Testis (tissue), 2 donors: ENCODE measurements around the gene IL17RB.

Source experiments
- CTCF ChIP-seq, 3 experiments: fragments of 450-650 bp in 2 of 3; fragments of 200-600 bp in 1 of 3; sonication (generic) in 1 of 3; IDR thresholded peaks; one replicate each; pipeline ENCODE4 v1.5.1; 2016 to 2019; ENCODE audit warnings: antibody characterized with exemption in 3 of 3, mild to moderate bottlenecking in 2 of 3, moderate library complexity in 1 of 3
- POLR2A ChIP-seq: fragments of 450-650 bp; IDR thresholded peaks from one replicate; pipeline ENCODE4 v1.6.1; 2017; ENCODE audit warnings: antibody characterized with exemption, mild to moderate bottlenecking, moderate library complexity

- peak; percentile 11 to 47 (median 21) for TF ChIP-seq CTCF (IDR thresholded peaks at IDR 0.05)
- no peak for TF ChIP-seq POLR2A
These were observed 3.8 kb upstream of the IL17RB start for GRCh38 chr3:53842436-53843194.
